HG02885 (cell line): ENCODE results near the gene DOP1B.

ENCODE experiments used
- ATAC-seq: cut with Tn5 transposase; IDR thresholded peaks from one replicate; pipeline ENCODE4 v1.9.1; 2021; ENCODE audit warnings: mild to moderate bottlenecking; ENCODE audit not compliant: unreplicated experiment, poor library complexity

The DOP1B gene

DNA sequence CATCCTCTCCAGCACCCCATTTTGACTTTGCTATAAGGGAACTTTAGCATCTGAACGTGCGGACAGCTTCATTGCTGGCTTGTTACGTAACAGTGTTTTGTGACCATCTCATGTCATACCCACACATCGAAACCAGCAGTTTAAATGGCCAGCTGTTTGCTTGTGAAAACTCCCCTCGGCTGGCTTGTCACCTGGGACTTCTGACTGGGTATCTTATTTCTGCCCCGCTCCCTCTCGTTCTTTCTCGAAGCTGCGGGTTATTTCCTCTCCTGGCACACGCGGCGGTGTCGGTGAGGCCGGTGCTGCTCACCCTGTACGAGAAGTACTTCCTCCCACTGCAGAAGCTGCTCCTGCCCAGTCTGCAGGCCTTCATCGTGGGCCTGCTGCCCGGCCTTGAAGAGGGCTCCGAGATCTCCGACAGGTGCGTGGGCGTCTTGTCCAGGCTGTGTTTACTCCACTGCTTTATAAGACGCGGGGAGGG lies 43.5 kb downstream of the DOP1B start:
- ATAC-seq: no peak

DNA sequence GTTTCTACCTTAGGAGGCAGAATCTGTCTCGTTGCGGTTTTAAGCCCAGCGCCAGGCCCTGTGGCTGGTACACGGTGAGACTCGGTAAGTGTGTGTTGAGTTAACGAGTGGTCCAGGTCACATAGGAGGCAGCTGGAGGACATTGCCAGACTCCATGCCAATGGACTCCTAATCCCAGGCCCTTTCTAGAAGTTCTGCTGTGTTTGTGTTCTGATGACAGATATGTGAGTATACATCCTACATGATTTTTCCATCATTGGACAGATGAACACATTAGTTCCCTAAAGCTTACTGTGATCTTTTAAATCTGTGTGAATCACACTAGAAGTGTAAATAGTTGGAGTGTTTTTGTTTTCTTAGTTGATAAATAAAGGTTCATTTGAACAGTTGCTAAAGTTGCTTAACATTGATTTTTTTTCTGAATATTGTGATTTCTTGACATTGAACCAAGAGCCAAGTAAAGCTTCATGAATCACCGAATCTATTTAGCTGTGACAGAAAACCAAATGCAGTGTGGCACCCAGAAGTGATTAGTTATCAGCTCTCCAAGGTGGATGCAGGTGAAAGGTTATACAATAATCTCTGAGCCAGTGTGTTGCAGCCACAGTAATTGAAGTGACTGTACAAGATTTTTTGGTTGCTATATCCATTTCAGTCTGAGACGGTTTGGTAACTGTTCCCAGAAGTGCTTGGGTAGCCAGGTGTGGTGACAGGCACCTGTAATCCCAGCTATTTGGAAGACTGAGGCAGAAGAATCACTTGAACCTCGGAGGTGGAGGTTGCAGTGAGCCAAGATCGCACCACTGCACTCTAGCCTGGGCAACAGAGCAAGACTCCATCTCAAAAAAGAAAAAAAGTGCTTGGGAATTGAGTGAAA lies 46.3 kb downstream of the DOP1B start:
- no peak for ATAC-seq

DNA sequence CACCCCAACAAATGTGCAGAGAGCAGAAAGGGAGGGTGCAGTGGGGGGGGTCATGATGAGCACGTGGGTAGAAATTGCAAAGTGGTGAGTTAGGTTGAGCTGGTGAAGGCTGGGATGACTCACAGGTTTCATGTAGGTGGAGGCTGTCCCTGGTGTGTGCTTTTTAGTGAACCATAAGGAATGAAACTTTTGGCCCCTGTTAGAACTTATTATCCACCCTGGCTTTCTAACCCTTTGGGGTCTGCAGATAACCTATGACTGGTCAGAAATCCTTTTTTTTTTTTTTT lies 46.9 kb downstream of the DOP1B start:
- peak; percentile 73 for ATAC-seq

DNA sequence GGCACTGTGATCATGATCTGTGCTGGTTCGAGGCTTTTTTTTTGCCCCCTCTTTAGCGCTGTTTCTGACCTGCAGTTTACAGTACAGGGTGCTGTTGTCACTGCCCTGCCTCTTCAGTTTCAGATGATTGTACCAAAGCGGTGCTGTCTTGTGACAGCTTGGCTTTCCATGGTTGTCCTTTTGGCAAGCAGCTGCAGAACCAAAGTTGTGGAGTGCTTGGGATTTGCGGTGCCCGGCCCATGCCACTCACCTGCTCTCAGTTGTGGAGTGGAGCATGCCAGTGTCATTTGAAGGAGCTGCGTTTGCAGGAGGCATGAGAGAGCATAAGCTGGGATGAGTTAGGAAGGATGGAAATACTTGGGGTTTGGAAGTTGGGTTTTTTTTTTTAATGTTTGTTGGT lies 48.4 kb downstream of the DOP1B start:
- ATAC-seq: no peak

DNA sequence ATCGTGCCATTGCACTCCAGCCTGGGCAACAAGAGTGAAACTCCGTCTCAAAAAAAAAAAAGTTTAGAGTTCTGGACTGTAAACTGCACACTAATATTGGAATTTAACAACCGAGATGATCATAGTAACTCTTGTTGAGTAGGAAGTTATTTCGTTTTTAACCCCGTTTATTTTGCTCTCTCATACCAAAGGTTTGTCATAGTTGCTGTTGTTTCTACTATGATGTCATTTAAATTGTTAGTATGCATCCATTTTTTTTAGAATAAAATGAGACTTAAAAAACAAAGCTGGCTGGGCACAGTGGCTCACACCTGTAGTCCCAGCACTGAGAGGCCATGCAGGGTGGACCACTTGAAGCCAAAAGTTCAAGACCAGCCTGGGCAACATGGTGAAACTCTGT lies 49.3 kb downstream of the DOP1B start:
- no peak for ATAC-seq
